ENCODE measurements around the gene RAD51B. TPM values are rescaled to one million over a fixed set of nuclear protein-coding genes. Genes with fewer than 3 reads are reported as not detected.

The RAD51B gene
- total and polyA plus RNA-seq, 8 donors, result 1.8 to 30.7 (median 15.3) TPM

DNA sequence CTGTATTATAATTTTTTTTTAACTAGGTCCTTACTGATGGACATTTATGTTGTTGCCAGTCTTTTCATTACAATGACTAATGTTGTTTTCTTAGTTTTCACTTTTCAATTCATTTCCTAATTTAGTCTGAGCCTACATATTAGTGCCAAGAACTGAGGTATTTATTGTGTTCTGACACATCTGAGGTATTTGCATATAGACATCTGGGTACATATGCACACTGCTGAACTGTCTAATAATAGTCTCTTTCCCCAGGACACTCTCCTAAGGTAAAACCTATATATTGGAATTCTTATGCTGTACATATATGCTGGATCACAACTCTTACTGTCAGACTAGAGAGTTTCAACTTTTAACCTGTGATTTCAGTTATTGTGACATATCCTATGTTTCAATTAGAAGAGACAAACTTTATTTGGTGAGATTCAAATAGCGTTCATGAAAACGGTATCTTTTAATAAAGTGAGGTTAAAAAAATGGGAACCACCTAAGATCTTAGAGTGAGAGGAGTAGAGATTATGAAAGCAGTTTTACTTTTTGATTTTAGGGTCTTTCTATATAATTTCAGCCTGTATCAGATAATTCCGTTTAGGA, 263.2 kb downstream of the RAD51B start:
- DNase-seq, result no peak
- no peaks in the 10 kb centered on the region for H3K36me3 ChIP-seq
- intact Hi-C loops (cut with DNase I; ENCODE audit: low total_unique reads), result no loop called here
- no peaks in the 10 kb centered on the region for H3K27me3 ChIP-seq
- no peaks in the 10 kb centered on the region for H3K9me3 ChIP-seq
- H3K27ac ChIP-seq, result no peak overlapping the region
- H3K4me1 ChIP-seq, result peaks cover 0 to 12% (median 3%) of the 10 kb centered on the region in 4 donors
- no peak for TF ChIP-seq POLR2AphosphoS5 (IDR thresholded peaks at IDR 0.05)
- TF ChIP-seq EP300 (IDR thresholded peaks at IDR 0.05), result no peak
- 63 to 91% (median 85%) methylated on average over 3 of the region's 3 CpGs for WGBS, 5 donors
- H3K4me3 ChIP-seq, result no peak overlapping the region

- intact Hi-C loops (cut with DNase I; ENCODE audit: low total_unique reads), result no loop called here
- Histone ChIP-seq H3K9me3 (no peaks in the 10 kb centered on the region), H3K4me3 (no peak overlapping the region), H3K27ac (no peak overlapping the region), H3K4me1 (peaks cover 0 to 22% (median 10%) of the 10 kb centered on the region in 4 donors), H3K27me3 (no peaks in the 10 kb centered on the region), H3K36me3 (no peaks in the 10 kb centered on the region)
- TF ChIP-seq EP300 (IDR thresholded peaks at IDR 0.05) (no peak), POLR2AphosphoS5 (IDR thresholded peaks at IDR 0.05) (no peak), POLR2A (IDR thresholded peaks at IDR 0.05) (no peak)
- TF ChIP-seq, protein P1, sequence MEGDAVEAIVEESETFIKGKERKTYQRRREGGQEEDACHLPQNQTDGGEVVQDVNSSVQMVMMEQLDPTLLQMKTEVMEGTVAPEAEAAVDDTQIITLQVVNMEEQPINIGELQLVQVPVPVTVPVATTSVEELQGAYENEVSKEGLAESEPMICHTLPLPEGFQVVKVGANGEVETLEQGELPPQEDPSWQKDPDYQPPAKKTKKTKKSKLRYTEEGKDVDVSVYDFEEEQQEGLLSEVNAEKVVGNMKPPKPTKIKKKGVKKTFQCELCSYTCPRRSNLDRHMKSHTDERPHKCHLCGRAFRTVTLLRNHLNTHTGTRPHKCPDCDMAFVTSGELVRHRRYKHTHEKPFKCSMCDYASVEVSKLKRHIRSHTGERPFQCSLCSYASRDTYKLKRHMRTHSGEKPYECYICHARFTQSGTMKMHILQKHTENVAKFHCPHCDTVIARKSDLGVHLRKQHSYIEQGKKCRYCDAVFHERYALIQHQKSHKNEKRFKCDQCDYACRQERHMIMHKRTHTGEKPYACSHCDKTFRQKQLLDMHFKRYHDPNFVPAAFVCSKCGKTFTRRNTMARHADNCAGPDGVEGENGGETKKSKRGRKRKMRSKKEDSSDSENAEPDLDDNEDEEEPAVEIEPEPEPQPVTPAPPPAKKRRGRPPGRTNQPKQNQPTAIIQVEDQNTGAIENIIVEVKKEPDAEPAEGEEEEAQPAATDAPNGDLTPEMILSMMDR (IDR thresholded peaks at IDR 0.05), result no peak
- no peak for DNase-seq
Measured at GRCh38 chr14:68084256-68084655, 264.7 kb downstream of the RAD51B start.

DNA sequence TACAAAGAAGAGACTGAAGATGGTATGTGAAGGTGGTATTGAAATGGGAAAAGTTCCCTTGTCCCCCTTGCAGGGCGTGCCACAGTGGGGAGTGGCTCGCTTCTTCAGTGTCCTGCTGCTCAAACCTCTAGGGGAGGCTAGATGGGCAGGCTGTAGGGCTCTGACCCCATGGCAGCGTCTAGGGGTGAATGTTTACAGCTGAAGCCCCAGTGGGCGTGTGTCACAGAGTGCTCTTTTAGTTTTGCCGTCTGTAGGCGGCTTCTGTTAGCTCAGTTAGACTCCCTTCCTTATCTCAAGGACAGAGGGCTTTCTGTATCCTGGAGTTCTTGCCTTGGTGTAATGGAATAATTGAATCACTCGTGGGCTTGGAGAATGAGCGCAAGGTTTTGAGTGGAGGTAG, 266.2 kb downstream of the RAD51B start:
- Histone ChIP-seq H3K4me3 (no peak overlapping the region), H3K4me1 (peaks cover 0 to 26% (median 7%) of the 10 kb centered on the region in 4 donors), H3K36me3 (no peaks in the 10 kb centered on the region), H3K27me3 (no peaks in the 10 kb centered on the region), H3K27ac (no peak overlapping the region), H3K9me3 (no peaks in the 10 kb centered on the region)
- TF ChIP-seq POLR2AphosphoS5 (IDR thresholded peaks at IDR 0.05) (no peak), POLR2A (IDR thresholded peaks at IDR 0.05) (no peak), EP300 (IDR thresholded peaks at IDR 0.05) (no peak)
- TF ChIP-seq, protein P1 (IDR thresholded peaks at IDR 0.05), result no peak
- 50 to 83% (median 63%) methylated on average over 5 to 8 of the region's 8 CpGs for WGBS, 5 donors
- DNase-seq, result peak in 1 of 2 donors; percentile 47
- intact Hi-C loops (cut with DNase I; ENCODE audit: low total_unique reads), result no loop called here

DNA sequence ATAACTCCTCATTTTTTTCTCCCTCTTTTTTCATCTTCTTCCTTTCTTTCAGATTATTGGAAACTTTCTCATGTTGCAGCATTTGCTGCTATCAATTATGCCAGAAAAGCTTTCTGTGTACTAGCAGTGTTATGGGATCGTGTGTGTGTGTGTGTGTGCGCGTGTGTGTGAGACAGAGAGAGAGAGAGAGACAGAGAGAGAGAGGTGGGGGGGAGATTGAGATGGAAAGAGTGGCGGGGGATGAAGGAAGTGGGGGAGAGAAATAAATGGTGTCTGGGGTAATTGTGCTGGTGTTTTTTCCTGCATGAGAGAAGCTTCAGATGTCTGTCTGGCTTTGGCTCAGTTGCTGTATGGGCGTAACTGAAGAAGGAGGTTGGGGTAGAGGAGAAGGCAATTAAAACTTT, 268.9 kb downstream of the RAD51B start:
- DNase-seq, result peak in 1 of 2 donors; percentile 70
- H3K36me3 ChIP-seq, result no peaks in the 10 kb centered on the region
- no peak overlapping the region for H3K4me3 ChIP-seq
- 53 to 82% (median 73%) methylated on average over 5 of the region's 5 CpGs for WGBS, 5 donors
- no peaks in the 10 kb centered on the region for H3K27me3 ChIP-seq
- peaks cover 0 to 26% (median 7%) of the 10 kb centered on the region in 4 donors for H3K4me1 ChIP-seq
- intact Hi-C loops (cut with DNase I; ENCODE audit: low total_unique reads), result no loop called here
- peak overlapping the region in 2 of 5 donors; percentile 0 to 59 for H3K27ac ChIP-seq
- TF ChIP-seq, protein P1 (IDR thresholded peaks at IDR 0.05), result no peak
- TF ChIP-seq EP300 (IDR thresholded peaks at IDR 0.05) (no peak), POLR2AphosphoS5 (IDR thresholded peaks at IDR 0.05) (no peak), POLR2A (IDR thresholded peaks at IDR 0.05) (no peak)
- no peaks in the 10 kb centered on the region for H3K9me3 ChIP-seq

- intact Hi-C loops (cut with DNase I; ENCODE audit: low total_unique reads), result no loop called here
- TF ChIP-seq POLR2AphosphoS5 (IDR thresholded peaks at IDR 0.05) (peak in 1 of 3 donors; percentile 6), POLR2A (IDR thresholded peaks at IDR 0.05) (no peak)
- Histone ChIP-seq H3K27ac (peak overlapping the region in 2 of 5 donors; percentile 0 to 59), H3K9me3 (no peaks in the 10 kb centered on the region), H3K4me3 (no peak overlapping the region), H3K36me3 (no peaks in the 10 kb centered on the region), H3K4me1 (peaks cover 0 to 26% (median 7%) of the 10 kb centered on the region in 4 donors), H3K27me3 (no peaks in the 10 kb centered on the region)
- 47 to 67% (median 60%) methylated on average over 5 of the region's 5 CpGs for WGBS, 5 donors
- DNase-seq, result peak in 1 of 2 donors; percentile 63
Measured at GRCh38 chr14:68089146-68089731, 269.7 kb downstream of the RAD51B start.
